Ishikawa (cell line): ENCODE measurements around the gene PNPLA7.

ENCODE experiments used
- EGR1 ChIP-seq: IDR thresholded peaks from 2 replicates; pipeline ENCODE4 v1.6.1; 2012
- REST ChIP-seq: IDR thresholded peaks from 2 replicates; pipeline ENCODE4 v1.6.1; 2012; ENCODE audit warnings: low read depth, mild to moderate bottlenecking
- TAF1 ChIP-seq: IDR thresholded peaks from 2 replicates; pipeline ENCODE4 v1.6.1; 2012; ENCODE audit warnings: low read depth, mild to moderate bottlenecking
- USF1 ChIP-seq: IDR thresholded peaks from 2 replicates; pipeline ENCODE4 v1.6.1; 2012

DNA sequence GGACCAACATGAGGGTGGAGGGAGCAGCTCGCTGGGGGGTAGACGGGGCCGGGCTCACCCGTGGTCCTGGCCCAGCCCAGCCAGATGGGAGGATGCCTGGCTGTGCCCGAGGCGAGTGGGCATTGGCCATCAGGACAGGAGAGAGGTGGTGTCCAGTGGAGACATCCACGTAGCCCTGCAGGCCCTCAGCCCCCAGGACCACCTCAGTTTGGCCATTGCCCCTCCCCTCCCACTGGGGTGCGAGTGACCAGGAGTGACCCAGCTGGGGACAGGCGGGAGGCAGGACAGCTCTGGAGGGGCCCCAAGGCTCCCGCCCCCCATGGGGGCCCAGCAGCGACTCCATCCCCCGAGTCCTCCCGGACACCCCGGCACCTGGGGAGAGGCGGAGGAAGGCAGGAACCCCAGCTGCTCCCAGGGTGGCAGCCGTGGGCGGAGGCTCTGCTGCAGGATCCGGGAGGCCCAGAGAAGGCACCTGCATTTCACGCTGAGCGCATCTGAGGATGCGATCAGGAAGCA, 118.7 kb downstream of the PNPLA7 start:
- TF ChIP-seq TAF1 (no peak), REST (no peak), EGR1 (peak; percentile 64; the same call in 1 of the 2 replicates), USF1 (no peak)
